H9 (cell line): ENCODE results near the gene GPR146. TPM values are rescaled to one million over a fixed set of nuclear protein-coding genes. Genes with fewer than 3 reads are reported as not detected.

Experiments
- DNase-seq: peaks from one replicate; pipeline ENCODE4 v3.0.0-alpha.2; 2017
- H2AFZ ChIP-seq: one replicate; pipeline ENCODE4 v1.6.1; 2013; ENCODE audit warnings: mild to moderate bottlenecking, low read length, control low read depth, moderate library complexity
- H2AK5ac ChIP-seq: 2 replicates; pipeline ENCODE4 v1.6.1; 2013; ENCODE audit warnings: low read length, control low read depth, mixed read lengths; ENCODE audit not compliant: insufficient read length
- H2BK120ac ChIP-seq: one replicate; pipeline ENCODE4 v1.6.1; 2013; ENCODE audit warnings: low read depth, mild to moderate bottlenecking, low read length, control low read depth, inconsistent platforms; ENCODE audit not compliant: poor library complexity, severe bottlenecking
- H2BK12ac ChIP-seq: 2 replicates; pipeline ENCODE4 v1.6.1; 2013; ENCODE audit warnings: low read length, control low read depth, mixed read lengths, low read depth; ENCODE audit not compliant: insufficient read length
- H2BK15ac ChIP-seq: 2 replicates; pipeline ENCODE4 v1.6.1; 2013; ENCODE audit warnings: low read depth, low read length, control low read depth
- H2BK20ac ChIP-seq: one replicate; pipeline ENCODE4 v1.6.1; 2013; ENCODE audit warnings: low read depth, mild to moderate bottlenecking, low read length, control low read depth, inconsistent platforms; ENCODE audit not compliant: poor library complexity, severe bottlenecking
- H2BK5ac ChIP-seq: 2 replicates; pipeline ENCODE4 v1.6.1; 2013; ENCODE audit warnings: low read length, control low read depth, mixed read lengths; ENCODE audit not compliant: insufficient read length
- H3K14ac ChIP-seq: 2 replicates; pipeline ENCODE4 v1.6.1; 2013; ENCODE audit warnings: low read length, control low read depth; ENCODE audit not compliant: insufficient read depth
- H3K18ac ChIP-seq: 2 replicates; pipeline ENCODE4 v1.6.1; 2013; ENCODE audit warnings: low read depth, mild to moderate bottlenecking, mixed read lengths, low read length, control low read depth; ENCODE audit not compliant: insufficient read length
- H3K23ac ChIP-seq: 2 replicates; pipeline ENCODE4 v1.6.1; 2013; ENCODE audit warnings: low read length, control low read depth, mixed read lengths, low read depth; ENCODE audit not compliant: insufficient read length
- H3K23me2 ChIP-seq: 2 replicates; pipeline ENCODE4 v1.6.1; 2013; ENCODE audit warnings: low read depth, mild to moderate bottlenecking, mixed read lengths, low read length, control low read depth; ENCODE audit not compliant: insufficient read length, poor library complexity, severe bottlenecking
- H3K27ac ChIP-seq: 2 replicates; pipeline ENCODE4 v1.5.1; 2013; ENCODE audit warnings: low read length, control low read depth, mixed read lengths, low read depth; ENCODE audit not compliant: insufficient read length
- H3K27me3 ChIP-seq: 2 replicates; pipeline ENCODE4 v1.6.1; 2013; ENCODE audit warnings: low read length, control low read depth, inconsistent platforms; ENCODE audit not compliant: insufficient read depth
- H3K4ac ChIP-seq: 2 replicates; pipeline ENCODE4 v1.6.1; 2013; ENCODE audit warnings: low read depth, mild to moderate bottlenecking, control low read depth, inconsistent platforms, low read length, moderate library complexity
- H3K4me1 ChIP-seq: 2 replicates; pipeline ENCODE4 v1.6.1; 2013; ENCODE audit warnings: low read length, control low read depth, inconsistent platforms; ENCODE audit not compliant: insufficient read depth
- H3K4me2 ChIP-seq: 2 replicates; pipeline ENCODE4 v1.6.1; 2013; ENCODE audit warnings: low read length, control low read depth, mixed read lengths; ENCODE audit not compliant: insufficient read length, insufficient read depth
- H3K56ac ChIP-seq: 2 replicates; pipeline ENCODE4 v1.6.1; 2013; ENCODE audit warnings: low read depth, mild to moderate bottlenecking, mixed read lengths, low read length, control low read depth; ENCODE audit not compliant: insufficient read length
- H3K79me1 ChIP-seq: 2 replicates; pipeline ENCODE4 v1.6.1; 2013; ENCODE audit warnings: low read depth, mild to moderate bottlenecking, moderate library complexity, low read length, control low read depth, inconsistent platforms; ENCODE audit not compliant: insufficient read depth, poor library complexity, severe bottlenecking
- H3K79me2 ChIP-seq: 2 replicates; pipeline ENCODE4 v1.6.1; 2013; ENCODE audit warnings: low read length, control low read depth, inconsistent platforms; ENCODE audit not compliant: insufficient read depth
- H3K9ac ChIP-seq: 2 replicates; pipeline ENCODE4 v1.6.1; 2013; ENCODE audit warnings: low read length, control low read depth, mixed read lengths; ENCODE audit not compliant: insufficient read length; ENCODE audit errors: extremely low read depth
- H3K9me3 ChIP-seq: one replicate; pipeline ENCODE4 v1.6.1; 2013; ENCODE audit warnings: low read depth, low read length, inconsistent platforms; ENCODE audit not compliant: control insufficient read depth
- H3T11ph ChIP-seq: one replicate; pipeline ENCODE4 v1.6.1; 2013; ENCODE audit warnings: mild to moderate bottlenecking, low read length, control low read depth, inconsistent platforms
- H4K20me1 ChIP-seq: one replicate; pipeline ENCODE4 v1.6.1; 2013; ENCODE audit not compliant: control insufficient read depth, insufficient read length, insufficient read depth
- H4K5ac ChIP-seq: 2 replicates; pipeline ENCODE4 v1.6.1; 2013; ENCODE audit warnings: low read depth, mild to moderate bottlenecking, mixed read lengths, low read length, control low read depth; ENCODE audit not compliant: insufficient read length
- H4K8ac ChIP-seq: replicated peaks from 2 replicates; pipeline ENCODE4 v1.6.1; 2013; ENCODE audit warnings: low read length, control low read depth, mixed read lengths, low read depth; ENCODE audit not compliant: insufficient read length
- H4K91ac ChIP-seq: 2 replicates; pipeline ENCODE4 v1.6.1; 2013; ENCODE audit warnings: low read depth, mild to moderate bottlenecking, moderate library complexity, mixed read lengths, low read length, control low read depth; ENCODE audit not compliant: insufficient read length
- H3K27ac Mint-ChIP-seq, 3 experiments: 2 replicates in 2 of 3; 3 replicates in 1 of 3; pipeline ENCODE4 v1.8.0; 2020 to 2021; ENCODE audit warnings: mixed read lengths in 3 of 3, mild to moderate bottlenecking in 1 of 3, moderate library complexity in 1 of 3
- H3K27me3 Mint-ChIP-seq: 2 replicates; pipeline ENCODE4 v1.8.0; 2021; ENCODE audit warnings: low read depth, mild to moderate bottlenecking, moderate library complexity, mixed read lengths
- H3K36me3 Mint-ChIP-seq, 3 experiments: 2 replicates in 2 of 3; 3 replicates in 1 of 3; pipeline ENCODE4 v1.8.0; 2020 to 2021; ENCODE audit warnings: low read depth in 3 of 3, mixed read lengths in 3 of 3; ENCODE audit not compliant: insufficient read depth in 1 of 3
- H3K4me1 Mint-ChIP-seq, 2 experiments: 2 replicates each; pipeline ENCODE4 v1.8.0; 2020; ENCODE audit warnings: mixed read lengths in 2 of 2
- H3K4me3 Mint-ChIP-seq, 2 experiments: 2 replicates in 1 of 2; 3 replicates in 1 of 2; pipeline ENCODE4 v1.8.0; 2020 to 2021; ENCODE audit warnings: mild to moderate bottlenecking in 2 of 2, mixed read lengths in 2 of 2, moderate library complexity in 1 of 2
- H3K9me3 Mint-ChIP-seq, 2 experiments: 2 replicates in 1 of 2; 3 replicates in 1 of 2; pipeline ENCODE4 v1.8.0; 2020; ENCODE audit warnings: mild to moderate bottlenecking in 2 of 2, mixed read lengths in 2 of 2, moderate library complexity in 1 of 2
- WGBS: extraction: QIAGEN DNeasy Blood & Tissue Kit; methylation state at CpG from one replicate; pipeline ENCODE4 v1.1.7; 2013; ENCODE audit warnings: missing lambda C conversion rate, low lambda C conversion rate, mixed read lengths; ENCODE audit not compliant: insufficient read length; ENCODE audit errors: extremely low coverage; 5-methylcytosine and 5-hydroxymethylcytosine counted together
- total RNA-seq: library from RNA; stranded (reverse); gene quantifications from 2 replicates; pipeline ENCODE4 v1.2.1, GENCODE V29; 2021
- TF ChIP-seq, protein P1 (sequence below): fragments of 200-600 bp; sonication (generic); conservative IDR thresholded peaks from 3 replicates; pipeline ENCODE4 v1.8.0; 2021; ENCODE audit warnings: antibody characterized with exemption, mild to moderate bottlenecking

The GPR146 gene
- total RNA-seq, 1 experiment from 2014 or later = 1.4 TPM

DNA sequence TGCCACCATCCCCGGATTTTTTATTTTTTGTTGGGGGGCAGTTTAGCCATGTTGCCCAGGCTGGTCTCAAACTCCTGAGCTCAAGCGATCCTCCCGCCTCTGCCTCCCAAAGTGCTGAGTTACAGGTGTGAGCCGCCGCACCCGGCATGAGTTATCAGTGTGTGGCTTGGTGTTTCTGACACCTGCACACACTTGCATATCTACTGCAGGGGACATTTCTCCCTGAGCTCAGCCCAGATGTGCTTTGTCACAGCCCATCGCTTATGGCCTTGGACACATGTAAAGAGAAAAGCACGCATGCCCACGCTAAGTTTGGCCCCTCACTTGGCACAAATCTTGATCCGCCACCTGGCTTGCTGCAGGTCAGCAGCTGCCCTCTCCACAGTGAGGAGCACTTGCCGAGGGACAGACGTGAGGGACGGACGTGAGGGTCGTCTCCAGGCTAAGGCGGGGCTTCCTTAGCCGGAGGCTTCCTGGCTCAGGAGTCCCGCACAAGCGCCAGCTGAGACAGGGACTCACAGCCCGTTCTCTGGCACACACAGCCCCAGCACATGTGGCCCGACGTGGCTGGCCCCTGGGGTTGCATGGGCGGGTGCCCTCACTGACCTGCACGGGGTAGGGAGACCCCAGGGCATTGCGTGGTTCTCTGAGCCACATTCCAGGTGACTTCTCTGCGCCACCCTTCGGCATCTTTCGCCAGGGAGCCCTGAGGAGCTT, 49.6 kb upstream of the GPR146 start:
- H4K8ac ChIP-seq = no peak overlapping the region
- no peaks in the 10 kb centered on the region for H3K79me1 ChIP-seq
- no peaks in the 10 kb centered on the region for H3K9me3 ChIP-seq
- TF ChIP-seq, protein P1, sequence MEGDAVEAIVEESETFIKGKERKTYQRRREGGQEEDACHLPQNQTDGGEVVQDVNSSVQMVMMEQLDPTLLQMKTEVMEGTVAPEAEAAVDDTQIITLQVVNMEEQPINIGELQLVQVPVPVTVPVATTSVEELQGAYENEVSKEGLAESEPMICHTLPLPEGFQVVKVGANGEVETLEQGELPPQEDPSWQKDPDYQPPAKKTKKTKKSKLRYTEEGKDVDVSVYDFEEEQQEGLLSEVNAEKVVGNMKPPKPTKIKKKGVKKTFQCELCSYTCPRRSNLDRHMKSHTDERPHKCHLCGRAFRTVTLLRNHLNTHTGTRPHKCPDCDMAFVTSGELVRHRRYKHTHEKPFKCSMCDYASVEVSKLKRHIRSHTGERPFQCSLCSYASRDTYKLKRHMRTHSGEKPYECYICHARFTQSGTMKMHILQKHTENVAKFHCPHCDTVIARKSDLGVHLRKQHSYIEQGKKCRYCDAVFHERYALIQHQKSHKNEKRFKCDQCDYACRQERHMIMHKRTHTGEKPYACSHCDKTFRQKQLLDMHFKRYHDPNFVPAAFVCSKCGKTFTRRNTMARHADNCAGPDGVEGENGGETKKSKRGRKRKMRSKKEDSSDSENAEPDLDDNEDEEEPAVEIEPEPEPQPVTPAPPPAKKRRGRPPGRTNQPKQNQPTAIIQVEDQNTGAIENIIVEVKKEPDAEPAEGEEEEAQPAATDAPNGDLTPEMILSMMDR = no peak
- no peak overlapping the region for H3K4ac ChIP-seq
- no peak overlapping the region for H3K27ac ChIP-seq
- no peak overlapping the region for H2BK20ac ChIP-seq
- H2BK15ac ChIP-seq = no peak overlapping the region
- H2BK5ac ChIP-seq = no peak overlapping the region
- Mint-ChIP-seq H3K9me3 (no peaks in the 10 kb centered on the region), H3K36me3 (peaks cover 0 to 9% (median 8%) of the 10 kb centered on the region in 3 experiments; a peak in 3 of 7 replicates), H3K27ac (peak overlapping the region in 2 of 3 experiments; percentile 24 to 62; a peak in 2 of 7 replicates), H3K4me3 (no peak overlapping the region), H3K27me3 (no peaks in the 10 kb centered on the region; the same call in 1 of the 2 replicates), H3K4me1 (peaks cover 0 to 10% of the 10 kb centered on the region in 2 experiments; a peak in 3 of 4 replicates)
- H4K20me1 ChIP-seq = no peaks in the 10 kb centered on the region
- no peak overlapping the region for H2AK5ac ChIP-seq
- no peak for DNase-seq
- H3K27me3 ChIP-seq = no peaks in the 10 kb centered on the region
- no peak overlapping the region for H3K4me2 ChIP-seq
- no peak overlapping the region for H2BK120ac ChIP-seq
- H3K23me2 ChIP-seq = no peaks in the 10 kb centered on the region
- no peaks in the 10 kb centered on the region for H3K79me2 ChIP-seq
- H3K4me1 ChIP-seq = no peaks in the 10 kb centered on the region
- H3K9ac ChIP-seq = no peak overlapping the region
- no CpG with 5 or more reads among the region's 28 CpGs for WGBS
- no peak overlapping the region for H3K14ac ChIP-seq
- H4K5ac ChIP-seq = no peak overlapping the region
- H3K23ac ChIP-seq = no peak overlapping the region
- H2BK12ac ChIP-seq = no peak overlapping the region
- no peak overlapping the region for H3K56ac ChIP-seq
- no peak overlapping the region for H3T11ph ChIP-seq
- H3K18ac ChIP-seq = no peak overlapping the region
- H2AFZ ChIP-seq = no peak overlapping the region
- H4K91ac ChIP-seq = no peak overlapping the region
